ENCODE results near the gene TOR1A.

GRCh38 chr9:129835128-129835859, 11.4 kb upstream of the TOR1A start, which contains the start of the genes C9orf78 and USP20:
- peak in 1 of 2 donors; percentile 91 for TF ChIP-seq POLR2A (IDR thresholded peaks at IDR 0.05)
- TF ChIP-seq, protein P1, sequence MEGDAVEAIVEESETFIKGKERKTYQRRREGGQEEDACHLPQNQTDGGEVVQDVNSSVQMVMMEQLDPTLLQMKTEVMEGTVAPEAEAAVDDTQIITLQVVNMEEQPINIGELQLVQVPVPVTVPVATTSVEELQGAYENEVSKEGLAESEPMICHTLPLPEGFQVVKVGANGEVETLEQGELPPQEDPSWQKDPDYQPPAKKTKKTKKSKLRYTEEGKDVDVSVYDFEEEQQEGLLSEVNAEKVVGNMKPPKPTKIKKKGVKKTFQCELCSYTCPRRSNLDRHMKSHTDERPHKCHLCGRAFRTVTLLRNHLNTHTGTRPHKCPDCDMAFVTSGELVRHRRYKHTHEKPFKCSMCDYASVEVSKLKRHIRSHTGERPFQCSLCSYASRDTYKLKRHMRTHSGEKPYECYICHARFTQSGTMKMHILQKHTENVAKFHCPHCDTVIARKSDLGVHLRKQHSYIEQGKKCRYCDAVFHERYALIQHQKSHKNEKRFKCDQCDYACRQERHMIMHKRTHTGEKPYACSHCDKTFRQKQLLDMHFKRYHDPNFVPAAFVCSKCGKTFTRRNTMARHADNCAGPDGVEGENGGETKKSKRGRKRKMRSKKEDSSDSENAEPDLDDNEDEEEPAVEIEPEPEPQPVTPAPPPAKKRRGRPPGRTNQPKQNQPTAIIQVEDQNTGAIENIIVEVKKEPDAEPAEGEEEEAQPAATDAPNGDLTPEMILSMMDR (IDR thresholded peaks at IDR 0.05), result no peak

All from lower leg skin (tissue), 3 donors.